GM19455 (cell line): ENCODE results near the gene HNRNPA2B1.
"Not testable (repeated sequence)": the region's sequence is repeated elsewhere in the genome, so short reads cannot be mapped to it uniquely, and the experiment has no call there.

Experiments used
- ATAC-seq: cut with Tn5 transposase; IDR thresholded peaks from one replicate; pipeline ENCODE4 v1.9.1; 2021; ENCODE audit not compliant: unreplicated experiment

HNRNPA2B1 gene

GRCh38 chr7:26185131-26185843, 15.3 kb downstream of the HNRNPA2B1 start:
- ATAC-seq = no peak

- not testable (repeated sequence) for ATAC-seq
Measured at GRCh38 chr7:26184281-26185101, 16.1 kb downstream of the HNRNPA2B1 start.

- no peak for ATAC-seq
Measured at GRCh38 chr7:26183545-26184280, 16.8 kb downstream of the HNRNPA2B1 start.

GRCh38 chr7:26182706-26183105, 17.8 kb downstream of the HNRNPA2B1 start:
- ATAC-seq = no peak

GRCh38 chr7:26182283-26182682, 18.3 kb downstream of the HNRNPA2B1 start:
- ATAC-seq = no peak

GRCh38 chr7:26181474-26182227, 18.9 kb downstream of the HNRNPA2B1 start:
- ATAC-seq = no peak

- ATAC-seq = no peak
Measured at GRCh38 chr7:26180792-26181198, 19.8 kb downstream of the HNRNPA2B1 start.

GRCh38 chr7:26179826-26180497, 20.6 kb downstream of the HNRNPA2B1 start:
- no peak for ATAC-seq

- no peak for ATAC-seq
Measured at GRCh38 chr7:26179422-26179821, 21.1 kb downstream of the HNRNPA2B1 start.

- ATAC-seq = no peak
Measured at GRCh38 chr7:26178272-26178960, 22.1 kb downstream of the HNRNPA2B1 start.

GRCh38 chr7:26177269-26177668, 23.3 kb downstream of the HNRNPA2B1 start:
- ATAC-seq = not testable (repeated sequence)

GRCh38 chr7:26176696-26177095, 23.9 kb downstream of the HNRNPA2B1 start:
- not testable (repeated sequence) for ATAC-seq

GRCh38 chr7:26175903-26176302, 24.6 kb downstream of the HNRNPA2B1 start:
- not testable (repeated sequence) for ATAC-seq

GRCh38 chr7:26172048-26172447, 28.5 kb downstream of the HNRNPA2B1 start:
- no peak for ATAC-seq

- no peak for ATAC-seq
Measured at GRCh38 chr7:26171601-26172000, 28.9 kb downstream of the HNRNPA2B1 start.

- no peak for ATAC-seq
Measured at GRCh38 chr7:26170663-26171062, 29.9 kb downstream of the HNRNPA2B1 start.

GRCh38 chr7:26169271-26169670, 31.3 kb downstream of the HNRNPA2B1 start:
- ATAC-seq = no peak

GRCh38 chr7:26168458-26169023, 32.0 kb downstream of the HNRNPA2B1 start:
- ATAC-seq = no peak

GRCh38 chr7:26167303-26167934, 33.1 kb downstream of the HNRNPA2B1 start:
- no peak for ATAC-seq
